GM18499 (cell line): ENCODE measurements around the gene TRIM38.
A peak's percentile ranks its signal among the peaks of the same experiment; 100 is the strongest.

Experiments
- ATAC-seq: cut with Tn5 transposase; IDR thresholded peaks from one replicate; pipeline ENCODE4 v1.9.1; 2021; ENCODE audit warnings: moderate number of reproducible peaks; ENCODE audit not compliant: insufficient read depth, unreplicated experiment

Gene TRIM38

DNA sequence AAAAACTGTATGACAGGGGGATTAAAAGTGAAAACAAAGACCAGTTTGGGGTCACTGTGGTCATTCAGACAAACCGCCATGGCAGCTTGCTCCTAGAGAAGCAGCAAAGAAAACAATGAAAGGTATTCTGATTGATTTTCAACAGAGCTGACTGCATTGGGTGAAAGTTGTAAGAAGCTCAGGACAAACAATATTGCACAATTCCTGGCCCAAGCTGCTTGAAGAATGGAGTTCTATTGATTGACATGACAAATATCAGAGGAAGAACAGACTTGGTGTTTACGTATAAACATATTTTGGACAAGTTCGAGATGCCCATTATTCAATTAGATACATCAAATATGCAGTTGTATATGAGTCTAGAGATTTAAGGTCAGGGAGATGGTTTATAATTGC is 62.0 kb downstream of the TRIM38 start:
- ATAC-seq: no peak

DNA sequence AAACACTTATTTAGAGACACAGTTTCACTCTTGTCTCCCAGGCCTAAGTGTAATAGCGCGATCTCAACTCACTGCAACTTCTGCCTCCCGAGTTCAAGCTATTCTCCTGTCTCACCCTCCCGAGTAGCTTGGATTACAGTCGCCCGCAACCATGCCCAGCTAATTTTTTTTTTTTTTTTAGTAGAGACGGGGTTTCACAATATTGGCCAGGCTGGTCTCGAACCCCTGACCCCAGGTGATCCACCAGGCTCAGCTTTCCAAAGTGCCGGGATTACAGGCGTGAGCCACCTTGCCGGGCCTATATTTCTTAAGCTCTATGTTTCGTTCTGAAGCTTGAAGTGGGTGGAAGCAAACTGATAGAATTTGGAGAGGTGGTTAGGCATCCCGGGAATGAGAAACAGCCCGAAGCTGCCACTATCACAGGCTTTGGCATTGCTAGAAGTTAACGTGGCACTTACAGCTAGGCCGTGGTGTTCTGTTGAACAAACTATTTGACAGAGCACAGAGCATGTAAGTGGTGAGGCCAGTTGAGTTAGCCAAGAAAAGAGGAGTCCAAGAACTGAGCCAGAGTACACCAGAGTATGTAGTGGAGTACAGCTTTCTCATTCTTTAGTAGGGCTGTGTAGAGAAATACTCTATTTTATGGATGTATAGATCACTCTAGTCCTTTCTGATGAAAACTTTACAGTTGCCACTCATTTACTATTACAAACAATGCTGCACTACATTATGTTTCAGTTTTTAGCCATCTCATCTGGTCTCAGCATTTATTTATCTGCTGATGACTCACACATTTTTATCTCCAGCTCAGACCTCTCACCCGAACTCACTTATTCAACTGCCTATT is 62.7 kb downstream of the TRIM38 start:
- ATAC-seq: no peak

DNA sequence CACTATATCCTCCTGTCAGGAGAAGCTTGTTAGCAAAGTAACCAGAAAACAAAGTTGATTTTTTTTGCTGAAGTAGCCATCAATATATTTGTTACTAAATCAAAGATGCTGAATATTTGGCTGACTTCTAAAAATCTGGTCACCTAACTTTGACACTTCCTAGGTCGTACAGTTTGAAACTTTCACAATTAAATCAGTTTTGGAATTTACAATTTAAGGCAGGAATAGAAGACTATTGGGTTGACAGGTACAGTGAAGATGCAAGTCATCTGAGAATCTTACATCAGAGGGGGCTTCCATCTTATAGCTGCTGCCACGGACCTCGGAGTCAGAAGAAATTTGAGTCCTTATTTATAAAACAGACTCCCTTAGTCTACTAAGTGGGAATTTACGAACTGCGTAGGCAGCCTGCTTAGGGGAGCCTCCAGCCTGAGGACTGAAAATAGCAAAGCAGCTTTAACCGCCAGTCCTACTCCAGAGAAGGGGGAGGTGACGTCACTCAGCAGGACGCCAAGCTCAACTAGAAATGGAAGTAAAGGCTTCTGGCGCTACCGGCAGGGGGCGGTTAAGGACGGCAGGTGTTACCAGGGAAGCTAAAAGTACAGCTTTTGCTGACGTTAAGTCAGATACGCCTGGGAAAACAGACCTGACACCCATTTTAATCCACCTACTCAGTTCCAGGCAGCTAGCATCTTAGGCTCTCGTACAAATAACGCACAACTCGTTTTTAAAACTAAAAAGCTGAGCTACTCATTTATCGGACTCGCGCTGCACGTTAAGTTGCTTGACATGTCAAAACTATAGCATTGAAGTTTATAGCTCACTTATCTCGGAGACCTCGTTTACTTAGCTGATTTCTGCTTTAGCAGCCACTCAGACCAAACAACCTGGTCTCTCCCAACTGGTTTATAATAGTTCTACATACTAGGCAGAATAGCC is 63.6 kb downstream of the TRIM38 start:
- peak; percentile 28 for ATAC-seq

DNA sequence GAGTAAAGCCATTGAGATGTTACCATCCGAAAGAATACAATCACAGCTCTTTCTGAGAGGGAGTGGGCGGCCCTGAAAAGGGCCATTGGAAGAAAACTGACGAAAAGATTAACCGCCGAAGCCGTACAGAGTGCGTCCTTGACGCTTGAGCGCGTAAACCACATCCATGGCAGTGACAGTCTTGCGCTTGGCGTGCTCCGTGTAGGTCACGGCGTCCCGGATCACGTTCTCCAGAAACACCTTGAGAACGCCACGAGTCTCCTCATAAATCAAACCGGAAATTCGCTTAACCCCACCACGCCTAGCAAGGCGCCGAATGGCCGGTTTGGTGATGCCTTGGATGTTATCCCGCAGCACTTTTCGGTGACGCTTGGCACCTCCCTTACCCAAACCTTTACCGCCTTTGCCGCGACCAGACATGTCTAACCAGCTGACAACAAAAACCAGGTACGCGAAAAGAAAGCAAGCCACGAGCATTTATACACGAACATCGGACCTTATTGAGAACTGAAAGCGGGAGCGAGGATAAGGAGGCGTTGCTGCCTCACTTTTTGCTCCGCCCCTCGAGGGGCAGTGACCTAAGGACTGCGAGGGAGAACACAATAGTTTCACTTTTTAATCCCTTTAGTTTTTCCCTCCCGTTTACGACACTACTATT is 64.4 kb downstream of the TRIM38 start:
- peak; percentile 27 for ATAC-seq

DNA sequence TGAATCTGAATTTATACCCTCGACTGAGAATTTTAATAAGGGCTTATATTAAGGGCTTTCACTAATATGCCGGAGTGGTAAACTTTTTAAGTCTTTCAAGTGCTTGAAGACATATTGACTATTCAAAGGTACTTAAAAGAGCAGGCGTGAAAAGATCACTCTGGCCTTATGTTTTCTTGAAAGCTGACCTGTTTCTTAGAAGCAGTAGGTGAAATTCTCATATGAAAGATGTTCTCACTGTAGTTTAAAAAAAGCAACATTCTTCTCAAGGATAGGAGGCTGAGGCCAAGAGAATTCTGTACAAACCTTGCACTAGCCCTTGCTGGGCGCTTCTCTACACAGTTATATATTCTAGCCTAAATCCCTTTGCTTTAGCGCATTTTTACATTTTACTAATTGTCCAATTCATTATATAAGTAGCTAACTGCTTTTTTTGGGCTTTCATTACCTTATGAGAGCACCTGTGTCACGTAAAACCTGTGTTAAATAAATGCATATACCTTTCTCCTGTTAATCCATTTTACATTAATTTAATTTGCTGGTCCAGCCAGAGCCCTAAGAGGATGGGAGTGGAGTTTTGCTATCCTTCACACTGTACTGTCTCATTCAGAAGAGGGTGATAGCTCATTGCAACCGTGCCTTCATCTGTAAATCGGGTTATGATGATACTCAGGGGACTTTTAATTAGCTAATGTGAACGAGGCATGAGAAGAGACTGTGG is 65.0 kb downstream of the TRIM38 start:
- ATAC-seq: no peak

DNA sequence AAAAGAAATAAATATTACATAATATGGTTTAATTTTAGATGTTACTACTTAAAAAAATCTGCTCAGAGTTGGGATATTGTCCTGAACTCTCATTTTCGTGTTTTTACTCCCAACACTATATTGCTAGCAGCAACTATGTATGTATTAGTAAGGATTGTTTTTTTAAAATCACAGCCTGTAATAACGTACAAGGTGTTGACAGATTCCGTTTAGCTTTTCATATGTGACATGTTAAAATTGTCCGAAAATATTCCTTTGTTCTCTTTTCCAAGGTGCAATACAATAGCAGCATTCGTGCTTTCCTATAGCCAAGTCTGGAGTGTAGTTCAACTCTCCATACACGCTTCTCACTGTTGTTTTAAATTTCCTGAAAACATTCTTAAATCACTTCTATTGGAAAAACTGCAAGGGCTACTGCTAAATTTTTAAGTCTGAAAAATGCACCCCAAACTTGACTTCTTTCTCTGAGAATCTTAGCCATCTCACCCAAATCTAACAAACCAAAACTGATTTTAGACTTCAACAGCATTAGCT is 65.7 kb downstream of the TRIM38 start:
- no peak for ATAC-seq

DNA sequence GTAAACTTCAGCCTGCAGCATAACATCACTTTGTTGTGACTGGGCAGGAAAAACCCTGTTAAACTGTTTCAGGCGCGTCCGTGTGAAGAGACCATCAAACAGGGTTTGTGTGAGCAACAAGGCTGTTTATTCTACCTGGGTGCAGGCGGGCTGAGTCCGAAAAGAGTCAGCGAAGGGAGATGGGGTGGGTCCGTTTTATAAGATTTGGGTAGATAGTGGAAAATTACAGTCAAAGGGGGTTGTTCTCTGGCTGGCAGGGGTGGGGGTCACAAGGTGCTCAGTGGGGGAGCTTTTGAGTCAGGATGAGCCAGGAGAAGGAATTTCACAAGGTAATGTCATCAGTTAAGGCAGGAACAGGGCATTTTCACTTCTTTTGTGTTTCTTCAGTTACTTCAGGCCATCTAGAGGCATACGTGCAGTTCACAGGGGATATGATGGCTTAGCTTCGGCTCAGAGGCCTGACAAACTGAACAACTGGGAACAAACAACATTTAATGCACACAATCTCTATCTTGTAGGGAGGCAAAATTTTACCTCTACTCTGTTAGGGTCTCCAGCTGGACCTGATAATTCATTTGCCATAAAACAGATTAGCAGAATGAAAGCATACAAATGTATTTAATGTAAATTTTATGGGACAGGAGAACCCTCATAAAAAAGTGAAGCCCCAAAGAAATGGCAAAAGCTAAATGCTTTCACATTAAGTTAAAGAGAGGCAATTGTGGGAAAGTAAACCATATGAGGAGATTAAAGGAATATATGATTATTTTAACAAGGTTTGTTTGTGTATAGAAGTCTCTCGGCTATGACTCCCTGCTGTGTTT is 66.4 kb downstream of the TRIM38 start:
- no peak for ATAC-seq

DNA sequence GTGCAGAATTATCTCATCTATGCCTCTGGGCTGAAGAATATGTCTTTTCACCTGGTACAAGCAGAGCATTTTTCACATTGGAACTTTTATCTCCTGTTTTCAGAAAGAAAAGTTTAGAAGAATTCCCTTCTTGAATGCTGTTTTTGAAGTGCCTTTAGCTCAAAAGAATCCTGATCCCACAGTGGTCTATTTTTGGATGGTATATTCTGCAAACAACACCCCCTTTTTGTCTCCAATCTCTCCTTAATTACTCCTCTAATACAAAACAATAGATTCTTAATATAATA is 66.9 kb downstream of the TRIM38 start:
- no peak for ATAC-seq

DNA sequence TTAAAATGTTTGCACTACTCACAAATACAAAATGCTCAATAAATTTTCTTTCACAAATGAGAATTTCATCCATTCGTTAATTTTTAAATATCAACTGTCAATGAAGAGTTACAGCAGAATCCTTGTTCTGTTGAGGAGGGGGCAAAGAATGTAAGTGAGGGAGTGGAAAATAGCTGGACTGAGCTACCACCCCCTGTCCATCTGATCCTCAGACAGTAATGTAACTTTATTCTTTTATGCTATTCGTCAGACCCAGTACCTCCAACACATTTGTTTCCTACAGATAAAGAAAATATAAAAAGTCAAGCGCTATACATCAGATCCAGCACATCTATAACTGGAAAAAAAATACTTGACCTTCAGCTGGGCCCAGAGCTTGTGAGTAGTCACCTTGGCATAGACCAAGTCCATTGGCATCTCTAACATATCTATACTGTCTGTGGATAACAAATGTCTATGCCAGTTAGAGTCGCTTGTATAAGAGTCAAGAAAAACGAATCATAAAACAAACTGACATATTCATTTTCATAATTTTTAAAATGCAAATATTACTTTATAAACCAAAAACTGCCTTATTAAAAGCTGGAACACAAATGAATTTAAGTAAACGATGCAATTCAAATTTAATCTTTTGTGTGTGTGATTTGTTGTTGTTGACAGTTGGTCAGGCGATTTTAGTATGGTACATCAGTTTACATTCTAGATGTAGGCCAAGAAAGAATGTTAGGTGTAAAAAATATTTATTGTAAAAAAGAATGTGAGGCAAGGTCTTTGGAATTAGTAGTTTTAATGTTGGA is 67.5 kb downstream of the TRIM38 start:
- ATAC-seq: no peak

DNA sequence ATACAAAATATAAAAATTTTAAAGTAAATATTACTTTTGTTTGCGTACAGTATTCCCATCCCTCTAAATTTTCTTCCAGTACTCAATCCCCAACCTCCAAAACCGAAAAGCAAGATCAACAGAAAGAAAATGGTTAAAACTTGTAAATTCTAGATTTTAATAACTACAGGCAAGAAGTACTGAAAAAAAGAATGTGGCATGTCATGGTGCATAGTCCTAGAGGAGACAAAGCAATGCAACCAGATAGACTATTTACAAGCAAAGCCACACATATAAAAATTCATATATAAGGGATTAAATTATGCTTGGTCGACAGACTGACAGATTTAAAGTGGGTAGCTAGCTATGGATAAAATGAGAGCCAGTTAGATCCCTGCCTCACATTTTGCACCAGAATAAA is 68.1 kb downstream of the TRIM38 start:
- ATAC-seq: no peak

DNA sequence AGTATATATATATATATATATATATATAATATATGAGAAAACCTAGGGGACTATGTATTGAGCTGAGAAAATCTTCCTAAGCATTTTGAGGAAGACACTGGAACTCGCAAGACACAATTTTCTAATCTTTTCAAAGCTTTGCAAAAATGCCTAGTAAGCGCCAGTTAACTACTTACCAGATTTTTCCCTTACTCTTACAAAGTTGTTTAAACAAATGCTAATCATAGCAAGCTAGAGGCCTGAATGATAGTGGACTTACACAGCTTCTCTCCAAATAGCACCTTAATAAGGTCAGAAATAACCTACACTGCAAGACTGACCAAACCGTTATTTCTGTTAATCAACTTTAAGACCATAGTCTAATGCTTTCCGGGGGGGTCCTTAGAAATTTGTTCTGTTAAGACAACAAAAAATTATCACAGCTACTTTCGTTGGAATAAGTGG is 68.6 kb downstream of the TRIM38 start:
- ATAC-seq: no peak

DNA sequence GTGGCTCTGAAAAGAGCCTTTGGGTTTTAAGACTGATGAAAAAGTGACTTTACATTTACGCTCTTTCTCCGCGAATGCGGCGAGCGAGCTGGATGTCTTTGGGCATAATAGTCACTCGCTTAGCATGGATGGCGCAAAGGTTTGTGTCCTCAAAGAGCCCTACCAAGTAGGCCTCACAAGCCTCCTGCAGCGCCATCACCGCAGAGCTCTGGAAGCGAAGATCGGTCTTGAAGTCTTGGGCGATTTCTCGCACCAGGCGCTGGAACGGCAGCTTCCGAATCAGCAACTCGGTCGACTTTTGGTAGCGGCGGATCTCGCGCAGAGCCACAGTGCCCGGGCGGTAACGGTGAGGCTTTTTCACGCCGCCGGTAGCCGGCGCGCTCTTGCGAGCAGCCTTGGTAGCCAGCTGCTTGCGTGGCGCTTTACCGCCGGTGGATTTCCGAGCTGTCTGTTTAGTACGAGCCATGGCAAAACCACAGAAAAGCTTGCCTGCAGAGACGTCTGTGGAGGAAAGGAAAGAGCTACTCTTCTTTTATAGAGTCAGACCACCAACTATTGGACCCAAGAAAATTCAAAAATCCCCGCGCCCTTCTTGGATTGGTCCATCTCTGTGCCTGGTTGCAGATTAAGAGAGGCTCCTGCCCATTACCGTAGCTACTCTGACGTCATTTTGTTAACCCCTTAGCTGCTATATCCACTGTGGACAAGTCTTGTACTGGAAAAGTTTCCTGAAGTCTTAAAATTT is 69.2 kb downstream of the TRIM38 start:
- ATAC-seq: peak; percentile 38

DNA sequence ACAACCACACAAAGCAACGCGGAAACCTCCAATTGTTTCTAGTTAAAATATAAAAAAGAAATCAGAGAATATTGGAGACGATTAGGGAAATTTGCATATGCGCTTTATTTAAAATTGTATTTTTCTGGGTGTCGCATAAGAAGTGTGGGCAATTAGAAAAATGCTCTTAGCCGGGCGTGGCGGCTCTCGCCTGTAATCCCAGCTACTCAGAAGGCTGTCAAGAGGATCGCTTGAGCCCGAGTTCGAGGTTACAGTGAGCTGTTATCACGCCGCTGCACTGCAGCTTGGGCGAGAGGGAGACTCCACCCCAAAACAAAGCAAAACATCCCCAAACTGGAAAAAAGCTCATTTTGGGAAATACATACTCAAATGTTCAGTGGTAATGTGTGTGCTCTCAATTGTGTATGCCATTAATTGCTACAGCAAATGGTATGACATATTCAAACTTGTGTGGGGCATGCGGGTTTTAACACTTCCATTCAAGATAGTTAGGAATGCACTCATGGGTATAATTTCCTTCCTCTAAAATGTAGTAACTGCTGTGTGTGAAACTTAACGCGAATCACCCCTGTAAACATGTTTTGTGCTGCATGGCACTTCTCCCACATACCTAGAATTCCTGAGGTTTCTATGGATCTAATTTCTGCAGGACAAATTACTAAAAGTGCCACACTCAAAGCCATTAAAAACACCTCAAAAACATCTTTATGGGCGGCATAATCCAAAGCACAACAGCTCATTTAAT is 69.9 kb downstream of the TRIM38 start:
- peak; percentile 1 for ATAC-seq

DNA sequence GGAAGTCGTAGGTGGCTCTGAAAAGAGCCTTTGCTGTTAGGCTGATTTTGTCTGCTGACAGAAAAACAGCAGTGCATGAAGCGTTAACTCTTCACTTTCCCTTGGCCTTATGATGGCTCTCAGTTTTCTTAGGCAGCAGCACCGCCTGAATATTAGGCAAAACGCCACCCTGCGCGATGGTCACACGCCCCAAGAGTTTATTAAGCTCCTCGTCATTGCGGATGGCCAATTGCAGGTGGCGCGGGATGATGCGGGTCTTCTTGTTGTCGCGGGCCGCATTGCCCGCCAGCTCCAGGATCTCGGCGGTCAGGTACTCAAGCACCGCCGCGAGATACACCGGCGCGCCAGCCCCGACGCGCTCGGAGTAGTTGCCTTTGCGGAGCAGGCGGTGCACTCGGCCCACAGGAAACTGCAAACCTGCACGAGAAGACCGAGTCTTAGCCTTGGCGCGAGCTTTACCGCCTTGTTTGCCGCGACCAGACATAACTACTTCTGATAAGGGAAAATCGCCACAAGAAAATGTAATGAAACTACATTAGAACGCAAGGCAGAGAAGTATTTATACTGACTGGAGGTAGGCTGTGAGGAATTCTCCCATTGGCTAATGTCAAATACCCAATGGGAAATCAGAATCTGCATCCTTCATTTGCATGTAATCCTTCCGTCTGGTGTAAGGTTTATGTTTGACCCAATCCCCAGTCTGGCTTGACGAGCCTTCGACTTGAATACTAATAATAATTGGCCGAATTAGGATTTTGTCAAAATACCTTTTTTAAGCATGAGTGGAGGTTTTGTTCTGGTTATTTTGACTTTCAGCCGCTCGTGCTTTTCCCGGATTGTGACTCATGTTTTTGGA is 70.7 kb downstream of the TRIM38 start:
- ATAC-seq: peak; percentile 44

DNA sequence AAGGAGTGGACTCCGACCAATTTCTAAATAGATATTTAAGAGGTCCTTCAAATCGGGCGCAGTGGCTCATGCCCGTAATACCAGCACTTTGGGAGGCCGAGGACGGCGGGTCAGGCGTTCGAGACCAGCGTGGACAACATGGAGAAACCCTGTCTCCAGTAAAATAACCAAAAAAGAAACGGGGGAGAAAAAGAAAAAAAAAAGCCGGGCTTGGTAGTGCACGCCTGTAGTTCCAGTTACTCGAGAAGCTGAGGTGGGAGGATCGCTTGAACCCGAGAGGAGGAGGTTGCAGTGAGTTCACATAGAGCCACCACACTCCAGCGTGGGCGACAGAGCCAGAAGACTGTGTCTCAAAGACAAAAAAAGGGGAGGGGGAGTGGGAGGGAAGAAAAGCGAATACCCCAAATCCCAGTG is 71.3 kb downstream of the TRIM38 start:
- no peak for ATAC-seq

DNA sequence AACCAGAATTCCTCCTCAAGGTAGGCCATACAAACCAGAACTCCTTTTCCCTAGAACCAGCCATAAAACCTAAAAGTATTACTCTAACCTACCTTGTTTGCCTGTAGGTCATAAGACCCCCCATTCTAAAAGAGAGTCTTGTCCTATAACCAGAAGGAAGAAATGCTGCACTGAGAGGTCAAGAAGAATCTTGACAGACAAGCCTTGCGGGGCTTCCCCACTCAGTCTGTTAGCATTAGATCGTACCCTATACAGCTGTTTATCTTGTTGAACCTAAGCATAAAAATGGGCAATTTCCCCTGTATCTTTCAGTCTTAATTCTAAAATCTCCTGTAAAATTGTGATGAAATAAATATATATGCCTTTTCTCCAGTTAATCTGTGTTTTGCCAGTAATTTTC is 72.3 kb downstream of the TRIM38 start:
- no peak for ATAC-seq
